WERI-Rb-1 (cell line): ENCODE data around the gene MTMR3.

Experiments used
- DNase-seq: peaks from one replicate; pipeline ENCODE4 v3.0.0-alpha.2; 2020
- H3K27ac ChIP-seq: fragments of 250-450 bp; sonication (Bioruptor Pico); 2 replicates; pipeline ENCODE4 v1.5.1; 2020; ENCODE audit warnings: mild to moderate bottlenecking, moderate library complexity
- H3K27me3 ChIP-seq: fragments of 250-450 bp; sonication (Bioruptor Pico); 2 replicates; pipeline ENCODE4 v1.5.1; 2021; ENCODE audit warnings: mild to moderate bottlenecking, low read depth, moderate library complexity; ENCODE audit not compliant: insufficient read depth, severe bottlenecking
- H3K36me3 ChIP-seq: fragments of 250-450 bp; sonication (Bioruptor Pico); 2 replicates; pipeline ENCODE4 v1.5.1; 2020; ENCODE audit warnings: mild to moderate bottlenecking, moderate library complexity
- H3K4me3 ChIP-seq: 2 replicates; pipeline ENCODE4 v1.5.1; 2011; ENCODE audit warnings: low read depth, mild to moderate bottlenecking, control low read depth, low read length
- H3K9me3 ChIP-seq: fragments of 250-450 bp; sonication (Bioruptor Pico); 2 replicates; pipeline ENCODE4 v1.5.1; 2021; ENCODE audit warnings: mild to moderate bottlenecking, moderate library complexity; ENCODE audit not compliant: severe bottlenecking
- TF ChIP-seq, protein P1 (sequence below): IDR thresholded peaks from 2 replicates; pipeline ENCODE4 v1.5.1; 2011; ENCODE audit warnings: low read depth, mild to moderate bottlenecking, control low read depth, inconsistent platforms, low read length

MTMR3 gene

GRCh38 chr22:29944339-29944738 is 61.4 kb downstream of the MTMR3 start:
- DNase-seq, result no peak
- Histone ChIP-seq H3K27ac (no peak overlapping the region), H3K27me3 (no peaks in the 10 kb centered on the region), H3K9me3 (peaks cover 5% of the 10 kb centered on the region), H3K36me3 (no peaks in the 10 kb centered on the region), H3K4me3 (no peak overlapping the region)
- TF ChIP-seq, protein P1, sequence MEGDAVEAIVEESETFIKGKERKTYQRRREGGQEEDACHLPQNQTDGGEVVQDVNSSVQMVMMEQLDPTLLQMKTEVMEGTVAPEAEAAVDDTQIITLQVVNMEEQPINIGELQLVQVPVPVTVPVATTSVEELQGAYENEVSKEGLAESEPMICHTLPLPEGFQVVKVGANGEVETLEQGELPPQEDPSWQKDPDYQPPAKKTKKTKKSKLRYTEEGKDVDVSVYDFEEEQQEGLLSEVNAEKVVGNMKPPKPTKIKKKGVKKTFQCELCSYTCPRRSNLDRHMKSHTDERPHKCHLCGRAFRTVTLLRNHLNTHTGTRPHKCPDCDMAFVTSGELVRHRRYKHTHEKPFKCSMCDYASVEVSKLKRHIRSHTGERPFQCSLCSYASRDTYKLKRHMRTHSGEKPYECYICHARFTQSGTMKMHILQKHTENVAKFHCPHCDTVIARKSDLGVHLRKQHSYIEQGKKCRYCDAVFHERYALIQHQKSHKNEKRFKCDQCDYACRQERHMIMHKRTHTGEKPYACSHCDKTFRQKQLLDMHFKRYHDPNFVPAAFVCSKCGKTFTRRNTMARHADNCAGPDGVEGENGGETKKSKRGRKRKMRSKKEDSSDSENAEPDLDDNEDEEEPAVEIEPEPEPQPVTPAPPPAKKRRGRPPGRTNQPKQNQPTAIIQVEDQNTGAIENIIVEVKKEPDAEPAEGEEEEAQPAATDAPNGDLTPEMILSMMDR, result no peak

DNA sequence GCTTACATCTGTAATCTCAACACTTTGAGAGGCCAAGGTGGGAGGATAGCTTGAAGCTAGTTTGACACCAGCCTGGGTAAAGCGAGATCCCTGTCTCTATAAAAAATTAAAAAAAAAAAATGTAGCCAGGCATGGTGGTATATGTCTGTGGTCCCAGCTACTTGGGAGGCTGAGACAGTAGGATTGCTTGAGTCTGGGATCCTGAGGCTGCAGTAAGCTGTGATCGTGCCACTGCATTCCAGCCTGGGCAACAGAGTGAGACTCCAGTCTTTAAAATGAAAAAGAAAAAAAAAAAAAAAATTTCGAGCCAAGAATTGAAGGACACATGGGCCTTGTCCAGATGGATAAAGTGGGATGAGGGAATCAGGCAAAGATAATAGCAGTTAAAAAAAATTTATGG is 62.5 kb downstream of the MTMR3 start:
- Histone ChIP-seq H3K27me3 (no peaks in the 10 kb centered on the region), H3K4me3 (no peak overlapping the region), H3K36me3 (no peaks in the 10 kb centered on the region), H3K9me3 (peaks cover 5% of the 10 kb centered on the region), H3K27ac (no peak overlapping the region)
- no peak for DNase-seq
- TF ChIP-seq, protein P1, result no peak

GRCh38 chr22:29946220-29946619 is 63.2 kb downstream of the MTMR3 start:
- no peaks in the 10 kb centered on the region for H3K27me3 ChIP-seq
- no peaks in the 10 kb centered on the region for H3K36me3 ChIP-seq
- TF ChIP-seq, protein P1, result no peak
- DNase-seq, result no peak
- no peak overlapping the region for H3K4me3 ChIP-seq
- peaks cover 5% of the 10 kb centered on the region for H3K9me3 ChIP-seq
- H3K27ac ChIP-seq, result no peak overlapping the region

DNA sequence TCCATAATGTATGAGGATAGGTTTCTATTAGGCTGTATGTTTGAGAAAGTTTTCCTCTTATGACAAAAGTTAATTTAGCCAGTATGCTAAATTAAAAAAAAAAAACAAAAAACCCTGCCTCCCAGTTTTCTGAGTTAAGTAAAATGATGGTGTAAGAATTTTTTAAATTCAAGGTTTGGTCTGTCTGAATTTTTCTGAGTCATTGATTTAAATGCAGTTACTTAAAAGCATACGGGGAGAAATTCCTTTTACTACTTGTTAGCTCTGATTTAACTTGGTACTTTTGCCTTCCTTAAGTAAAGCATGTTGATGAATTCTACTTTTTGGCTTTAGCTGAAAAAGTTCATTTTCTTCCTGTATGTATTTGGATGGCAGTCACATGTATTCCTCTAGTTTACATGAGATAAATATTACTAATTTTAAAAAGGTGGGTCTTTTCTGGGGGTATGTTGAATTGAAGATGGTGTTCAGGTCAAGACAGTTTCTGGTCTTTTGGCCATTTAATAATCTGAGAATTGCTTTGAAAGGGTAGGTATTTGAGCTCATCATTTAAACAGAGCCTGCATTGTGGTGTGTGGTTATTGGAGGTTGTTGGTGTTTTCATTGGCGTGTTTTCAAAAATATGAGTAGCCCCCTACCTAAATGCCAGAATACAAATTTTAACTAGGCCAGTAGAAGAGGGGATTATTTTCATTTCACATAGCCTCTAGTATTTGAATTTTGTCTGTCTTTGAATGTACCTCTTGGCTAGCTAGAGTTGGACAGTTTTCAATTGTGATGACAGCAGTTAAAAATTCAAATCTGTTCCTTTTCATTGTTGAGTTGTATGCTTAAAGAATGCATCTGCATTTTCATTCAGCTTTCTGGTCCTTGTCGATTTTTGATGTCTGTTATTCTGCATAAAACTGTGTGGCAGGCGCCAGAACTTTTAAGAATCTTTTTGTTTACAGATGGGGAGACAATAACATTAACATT is 64.7 kb downstream of the MTMR3 start:
- Histone ChIP-seq H3K9me3 (no peaks in the 10 kb centered on the region), H3K36me3 (no peaks in the 10 kb centered on the region), H3K27me3 (no peaks in the 10 kb centered on the region), H3K4me3 (no peak overlapping the region), H3K27ac (no peak overlapping the region)
- TF ChIP-seq, protein P1, result no peak
- no peak for DNase-seq

GRCh38 chr22:29948385-29948769 is 65.4 kb downstream of the MTMR3 start:
- TF ChIP-seq, protein P1, result no peak
- H3K4me3 ChIP-seq, result no peak overlapping the region
- H3K27me3 ChIP-seq, result no peaks in the 10 kb centered on the region
- no peaks in the 10 kb centered on the region for H3K36me3 ChIP-seq
- no peak overlapping the region for H3K27ac ChIP-seq
- no peaks in the 10 kb centered on the region for H3K9me3 ChIP-seq
- DNase-seq, result no peak

DNA sequence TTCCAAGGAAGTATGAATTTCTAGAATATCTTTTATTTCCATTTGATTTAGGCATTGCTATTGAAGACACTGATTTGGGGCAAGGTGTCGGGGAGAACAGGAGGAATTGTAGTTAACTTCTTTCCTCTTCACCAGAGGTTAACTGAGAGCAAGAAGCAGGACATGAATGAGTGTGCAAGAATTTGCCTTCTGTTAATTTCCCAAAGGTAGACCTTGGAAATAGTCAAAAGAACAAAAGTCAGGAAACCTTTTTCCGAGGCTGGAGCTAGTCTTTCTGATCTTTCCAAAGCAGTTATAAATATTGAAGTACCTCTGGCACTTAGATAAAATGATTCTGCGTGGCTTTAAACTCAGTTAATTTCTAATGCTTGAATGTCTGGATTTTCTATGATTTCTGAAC is 66.9 kb downstream of the MTMR3 start:
- DNase-seq, result no peak
- Histone ChIP-seq H3K4me3 (no peak overlapping the region), H3K27ac (no peak overlapping the region)

More for the DNA sequence above, 66.9 kb downstream of the MTMR3 start:
- no peaks in the 10 kb centered on the region for H3K36me3 ChIP-seq
- TF ChIP-seq, protein P1, result no peak
- H3K27me3 ChIP-seq, result no peaks in the 10 kb centered on the region
- H3K9me3 ChIP-seq, result no peaks in the 10 kb centered on the region
